SIG-M5 (cell line): Measurements from ENCODE around the gene ALS2.
"Not testable (repeated sequence)": the region's sequence is repeated elsewhere in the genome, so short reads cannot be mapped to it uniquely, and the experiment has no call there.

Experiments
- DNase-seq: peaks from one replicate; lab custom pipeline; 2025; lab: John Stamatoyannopoulos, UW

The ALS2 gene

GRCh38 chr2:201793631-201794030, 12.9 kb upstream of the ALS2 start:
- DNase-seq, result no peak

- no peak for DNase-seq
These were observed 10.3 kb upstream of the ALS2 start for GRCh38 chr2:201790989-201791388.

GRCh38 chr2:201790291-201790690, 9.6 kb upstream of the ALS2 start:
- DNase-seq, result no peak

- DNase-seq, result no peak
These were observed 8.7 kb upstream of the ALS2 start for GRCh38 chr2:201789395-201789794.

GRCh38 chr2:201788371-201788770, 7.6 kb upstream of the ALS2 start:
- no peak for DNase-seq

GRCh38 chr2:201786471-201786870, 5.7 kb upstream of the ALS2 start:
- no peak for DNase-seq

GRCh38 chr2:201785135-201785534, 4.4 kb upstream of the ALS2 start:
- DNase-seq, result no peak

GRCh38 chr2:201784563-201784962, 3.8 kb upstream of the ALS2 start:
- DNase-seq, result no peak

GRCh38 chr2:201781557-201782051, 871 bp upstream of the ALS2 start:
- DNase-seq, result no peak

- DNase-seq, result no peak
These were observed 646 bp downstream of the ALS2 start for GRCh38 chr2:201779901-201780673.

- DNase-seq, result no peak
These were observed 2.9 kb downstream of the ALS2 start for GRCh38 chr2:201777869-201778268.

GRCh38 chr2:201777043-201777442, 3.7 kb downstream of the ALS2 start:
- no peak for DNase-seq

- DNase-seq, result no peak
These were observed 5.4 kb downstream of the ALS2 start for GRCh38 chr2:201775326-201775725.

- no peak for DNase-seq
These were observed 6.2 kb downstream of the ALS2 start for GRCh38 chr2:201774546-201774945.

GRCh38 chr2:201773990-201774389, 6.7 kb downstream of the ALS2 start:
- no peak for DNase-seq

GRCh38 chr2:201769666-201770373, 10.9 kb downstream of the ALS2 start:
- DNase-seq, result no peak

GRCh38 chr2:201768918-201769317, 11.8 kb downstream of the ALS2 start:
- no peak for DNase-seq

- no peak for DNase-seq
These were observed 14.9 kb downstream of the ALS2 start for GRCh38 chr2:201765799-201766198.

- DNase-seq, result not testable (repeated sequence)
These were observed 16.3 kb downstream of the ALS2 start for GRCh38 chr2:201764469-201764868.

GRCh38 chr2:201761101-201761500, 19.6 kb downstream of the ALS2 start:
- DNase-seq, result no peak

- DNase-seq, result no peak
These were observed 21.2 kb downstream of the ALS2 start for GRCh38 chr2:201759567-201759966.

- no peak for DNase-seq
These were observed 21.9 kb downstream of the ALS2 start for GRCh38 chr2:201758873-201759272.

GRCh38 chr2:201758234-201758633, 22.5 kb downstream of the ALS2 start:
- no peak for DNase-seq
